Lung (tissue), 12 donors: ENCODE measurements around the gene BCL2. TPM values are rescaled to one million over a fixed set of nuclear protein-coding genes. Genes with fewer than 3 reads are reported as not detected.

Experiments used
- ATAC-seq: fragments of 200-7000 bp; cut with Tn5 transposase; one replicate; pipeline ENCODE4 v1.9.1; 2020; ENCODE audit warnings: moderate number of reproducible peaks; ENCODE audit not compliant: insufficient read depth, low FRiP score
- DNase-seq, 3 donors: peaks; one replicate each; pipeline ENCODE4 v3.0.0-alpha.2; 2013 to 2017
- H3K27ac ChIP-seq, 2 donors: one replicate each; pipeline ENCODE4 v1.5.1; 2013; ENCODE audit warnings: mild to moderate bottlenecking in 2 of 2, moderate library complexity in 2 of 2, control low read depth in 1 of 2, inconsistent platforms in 1 of 2, low read depth in 1 of 2, low read length in 1 of 2
- H3K27me3 ChIP-seq, 3 donors: one replicate each; pipeline ENCODE4 v1.5.1; 2013; ENCODE audit warnings: low read length in 2 of 3; ENCODE audit not compliant: control insufficient read depth in 3 of 3, insufficient read depth in 3 of 3
- H3K36me3 ChIP-seq, 4 donors: one replicate each; pipeline ENCODE4 v1.5.1; 2013; ENCODE audit warnings: low read length in 4 of 4, mild to moderate bottlenecking in 1 of 4, moderate library complexity in 1 of 4; ENCODE audit not compliant: control insufficient read depth in 4 of 4, insufficient read depth in 4 of 4
- H3K4me1 ChIP-seq, 5 donors: one replicate each; pipeline ENCODE4 v1.5.1; 2013; ENCODE audit warnings: low read length in 5 of 5, mild to moderate bottlenecking in 2 of 5, moderate library complexity in 1 of 5; ENCODE audit not compliant: control insufficient read depth in 5 of 5, insufficient read depth in 5 of 5
- H3K4me3 ChIP-seq: one replicate; pipeline ENCODE4 v1.5.1; 2013; ENCODE audit warnings: mild to moderate bottlenecking, control low read depth, moderate library complexity
- H3K9ac ChIP-seq, 2 donors: one replicate each; pipeline ENCODE4 v1.5.1; 2013; ENCODE audit warnings: low read length in 2 of 2, control low read depth in 1 of 2; ENCODE audit not compliant: insufficient read depth in 1 of 2
- H3K9me3 ChIP-seq, 4 donors: one replicate each; pipeline ENCODE4 v1.5.1; 2013; ENCODE audit warnings: low read length in 3 of 4, mild to moderate bottlenecking in 1 of 4, moderate library complexity in 1 of 4; ENCODE audit not compliant: control insufficient read depth in 4 of 4, insufficient read depth in 3 of 4
- WGBS, 2 donors: extraction: QIAGEN DNeasy Blood & Tissue Kit; methylation state at CpG; one replicate each; pipeline ENCODE4 v1.1.7; 2013; 5-methylcytosine and 5-hydroxymethylcytosine counted together
- polyA plus RNA-seq, 2 donors: library from polyadenylated mRNA; stranded (reverse); fragments of 200-250 nt; gene quantifications; one replicate each; pipeline ENCODE4 v1.2.1, GENCODE V29; 2013
- total RNA-seq, 2 donors: library from RNA; depleted of rRNA in 1 of 2; stranded (reverse); fragments of >200 nt in 1 of 2; gene quantifications; one replicate each; pipeline ENCODE4 v1.2.1, GENCODE V29; 2014 to 2021
- TF ChIP-seq, protein P1 (sequence below): IDR thresholded peaks from 2 replicates; pipeline ENCODE4 v1.5.1; 2012; ENCODE audit warnings: mild to moderate bottlenecking; ENCODE audit errors: control extremely low read depth, extremely low read depth
- donor health status: control.
- donor health status: control.
- donor health status: Bipolar disorder and iron deficiency.
- donor health status: healthy.
- donor health status: DM: yes; HTN: yes; CAD: no.

Gene BCL2
- total and polyA plus RNA-seq, 4 donors, result 1.5 to 30.9 (median 5.3) TPM

DNA sequence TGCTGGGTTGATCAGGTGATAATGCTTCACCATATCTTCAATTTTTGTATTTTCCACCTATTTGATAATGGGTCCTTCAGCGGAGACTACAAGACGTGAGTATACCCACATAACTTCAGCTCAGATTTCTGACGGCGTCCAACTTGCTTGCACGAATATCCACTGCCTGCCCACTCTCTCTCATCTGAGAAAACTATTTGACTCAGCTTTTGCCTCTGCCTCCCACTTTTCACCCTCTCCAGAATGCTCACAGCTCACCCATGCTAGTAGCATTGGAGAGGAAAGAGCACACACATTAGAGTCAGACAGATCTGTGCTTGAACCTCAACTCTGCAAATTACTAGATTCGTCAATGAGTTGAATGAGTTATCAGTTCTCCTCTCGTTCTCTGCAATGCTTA is 166.8 kb downstream of the BCL2 start:
- Histone ChIP-seq H3K4me1 (peaks cover 2 to 17% (median 9%) of the 10 kb centered on the region in 5 donors), H3K4me3 (no peak overlapping the region), H3K36me3 (no peaks in the 10 kb centered on the region), H3K9ac (no peak overlapping the region), H3K27me3 (no peaks in the 10 kb centered on the region), H3K9me3 (no peaks in the 10 kb centered on the region), H3K27ac (no peak overlapping the region)
- ATAC-seq (no peak), DNase-seq (no peak)
- TF ChIP-seq, protein P1, sequence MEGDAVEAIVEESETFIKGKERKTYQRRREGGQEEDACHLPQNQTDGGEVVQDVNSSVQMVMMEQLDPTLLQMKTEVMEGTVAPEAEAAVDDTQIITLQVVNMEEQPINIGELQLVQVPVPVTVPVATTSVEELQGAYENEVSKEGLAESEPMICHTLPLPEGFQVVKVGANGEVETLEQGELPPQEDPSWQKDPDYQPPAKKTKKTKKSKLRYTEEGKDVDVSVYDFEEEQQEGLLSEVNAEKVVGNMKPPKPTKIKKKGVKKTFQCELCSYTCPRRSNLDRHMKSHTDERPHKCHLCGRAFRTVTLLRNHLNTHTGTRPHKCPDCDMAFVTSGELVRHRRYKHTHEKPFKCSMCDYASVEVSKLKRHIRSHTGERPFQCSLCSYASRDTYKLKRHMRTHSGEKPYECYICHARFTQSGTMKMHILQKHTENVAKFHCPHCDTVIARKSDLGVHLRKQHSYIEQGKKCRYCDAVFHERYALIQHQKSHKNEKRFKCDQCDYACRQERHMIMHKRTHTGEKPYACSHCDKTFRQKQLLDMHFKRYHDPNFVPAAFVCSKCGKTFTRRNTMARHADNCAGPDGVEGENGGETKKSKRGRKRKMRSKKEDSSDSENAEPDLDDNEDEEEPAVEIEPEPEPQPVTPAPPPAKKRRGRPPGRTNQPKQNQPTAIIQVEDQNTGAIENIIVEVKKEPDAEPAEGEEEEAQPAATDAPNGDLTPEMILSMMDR, result no peak
- WGBS, 2 donors, result 92 to 93% methylated on average over 7 of the region's 7 CpGs

DNA sequence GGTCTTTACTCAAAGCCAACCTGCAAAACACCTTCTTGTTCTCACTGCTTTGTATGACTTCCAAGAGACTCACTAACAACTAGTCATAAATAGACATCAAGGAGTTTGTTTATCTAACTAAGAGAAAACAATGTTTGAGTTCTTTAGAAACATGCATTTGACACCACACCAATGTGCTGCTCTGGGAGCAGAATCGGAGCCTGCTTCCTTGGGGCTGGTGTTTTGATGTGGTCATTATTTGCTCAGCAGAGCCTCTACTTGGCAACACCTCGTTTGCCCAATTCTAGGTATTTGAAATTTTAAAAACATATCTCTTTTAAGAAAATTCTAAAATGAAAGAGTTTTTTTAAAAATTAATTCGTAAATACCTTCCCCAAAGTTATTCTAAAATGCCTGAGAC is 167.5 kb downstream of the BCL2 start:
- no peak overlapping the region for H3K27ac ChIP-seq
- H3K27me3 ChIP-seq, result no peaks in the 10 kb centered on the region
- WGBS, 2 donors, result 72 to 83% methylated on average over 3 of the region's 3 CpGs
- peaks cover 2 to 17% (median 9%) of the 10 kb centered on the region in 5 donors for H3K4me1 ChIP-seq
- no peaks in the 10 kb centered on the region for H3K36me3 ChIP-seq
- H3K9me3 ChIP-seq, result no peaks in the 10 kb centered on the region
- TF ChIP-seq, protein P1, result no peak
- H3K9ac ChIP-seq, result no peak overlapping the region
- H3K4me3 ChIP-seq, result no peak overlapping the region
- DNase-seq (no peak), ATAC-seq (no peak)

- no peak for ATAC-seq
- no peak overlapping the region for H3K9ac ChIP-seq
- H3K4me1 ChIP-seq, result peaks cover 2 to 20% (median 9%) of the 10 kb centered on the region in 5 donors
- H3K36me3 ChIP-seq, result no peaks in the 10 kb centered on the region
- no peaks in the 10 kb centered on the region for H3K27me3 ChIP-seq
- TF ChIP-seq, protein P1, result no peak
- DNase-seq, result no peak
- no peaks in the 10 kb centered on the region for H3K9me3 ChIP-seq
- H3K4me3 ChIP-seq, result no peak overlapping the region
- 93% methylated on average over 5 of the region's 5 CpGs for WGBS, 2 donors
- no peak overlapping the region for H3K27ac ChIP-seq
These were observed 168.0 kb downstream of the BCL2 start for GRCh38 chr18:63151539-63151938.

DNA sequence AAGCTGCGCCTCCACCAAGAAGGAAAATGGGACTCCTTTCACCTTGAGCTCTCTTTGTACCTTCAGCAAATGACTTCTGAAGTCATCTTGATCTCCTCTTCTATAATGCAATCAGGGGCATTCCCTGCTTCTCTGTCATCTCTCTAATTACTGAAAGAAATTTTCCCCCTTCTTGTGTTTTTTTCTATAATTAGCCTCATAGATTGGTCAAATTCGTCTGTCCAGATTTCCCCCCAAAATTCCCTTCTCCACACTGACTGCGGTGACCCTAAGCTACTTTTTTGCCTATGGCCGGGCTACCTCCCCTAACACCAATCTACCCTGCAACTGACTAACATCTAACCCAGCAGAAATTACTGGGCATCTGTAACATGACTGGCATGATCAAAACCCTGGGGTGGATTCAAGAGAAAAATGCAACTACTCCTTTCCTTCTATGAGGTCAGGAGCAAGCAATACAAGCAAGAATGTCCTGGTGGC is 168.6 kb downstream of the BCL2 start:
- Histone ChIP-seq H3K4me3 (no peak overlapping the region), H3K36me3 (no peaks in the 10 kb centered on the region), H3K9me3 (no peaks in the 10 kb centered on the region), H3K27ac (no peak overlapping the region), H3K27me3 (no peaks in the 10 kb centered on the region), H3K9ac (no peak overlapping the region), H3K4me1 (peaks cover 2 to 26% (median 10%) of the 10 kb centered on the region in 5 donors)
- ATAC-seq (no peak), DNase-seq (peak in 1 of 3 donors; percentile 28)
- 91 to 93% methylated on average over 4 of the region's 4 CpGs for WGBS, 2 donors
- TF ChIP-seq, protein P1, result no peak
